ENCODE measurements around the gene SLC43A3. TPM values are rescaled to one million over a fixed set of nuclear protein-coding genes. Genes with fewer than 3 reads are reported as not detected.

The SLC43A3 gene
- total and polyA plus RNA-seq, 3 donors from 2014 or later = 13.8 to 20.8 (median 13.9) TPM

DNA sequence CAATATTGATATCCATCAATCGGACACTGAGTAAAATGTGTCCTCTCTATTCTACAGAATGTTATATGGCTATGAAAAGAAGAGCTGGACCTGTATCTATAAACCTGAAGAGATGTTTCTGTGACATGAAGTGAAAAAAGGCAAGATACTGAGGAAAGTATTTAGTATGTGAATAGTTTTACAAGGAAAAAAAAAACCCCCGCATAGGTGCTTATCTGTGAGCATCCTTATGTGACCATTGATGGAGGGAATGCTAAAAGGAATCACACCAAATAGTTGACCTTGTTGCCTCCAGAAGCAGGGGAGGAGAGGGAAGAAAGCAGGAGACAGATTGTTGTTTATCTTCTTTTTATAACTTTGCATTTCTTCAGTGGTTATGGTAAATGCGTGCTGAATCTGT, 35.8 kb downstream of the SLC43A3 start:
- Histone ChIP-seq H3K9me3 (no peaks in the 10 kb centered on the region), H3K36me3 (ENCODE audit: low read depth, missing control alignments) (no peaks in the 10 kb centered on the region), H3K4me1 (no peaks in the 10 kb centered on the region), H3K4me3 (no peak overlapping the region), H3K27me3 (no peaks in the 10 kb centered on the region), H3K27ac (no peak overlapping the region)
- no peak for DNase-seq
- intact Hi-C loops (cut with DNase I; ENCODE audit: low total_unique reads) = no loop called here
- WGBS, 2 donors = 86% methylated on average over 3 of the region's 3 CpGs
- TF ChIP-seq POLR2A (IDR thresholded peaks at IDR 0.05) (no peak), CTCF (IDR thresholded peaks at IDR 0.05) (no peak)

GRCh38 chr11:57390535-57390934, 36.4 kb downstream of the SLC43A3 start, which contains the start of gene PRG2:
TSS of gene PRG2 (minus strand) at chr11:57390650. CDS start at chr11:57389944, 706 bp downstream.
- TF ChIP-seq POLR2A (IDR thresholded peaks at IDR 0.05) (no peak), CTCF (IDR thresholded peaks at IDR 0.05) (no peak)
- Histone ChIP-seq H3K36me3 (ENCODE audit: low read depth, missing control alignments) (no peaks in the 10 kb centered on the region), H3K9me3 (no peaks in the 10 kb centered on the region), H3K27ac (no peak within 1 kb of the TSS), H3K27me3 (no peaks in the 10 kb centered on the region), H3K4me3 (no peak within 1 kb of the TSS), H3K4me1 (no peaks in the 10 kb centered on the region)
- 85 to 87% methylated on average over 2 of the region's 2 CpGs for WGBS, 2 donors
- DNase-seq = no peak
- intact Hi-C loops (cut with DNase I; ENCODE audit: low total_unique reads) = no loop called here

DNA sequence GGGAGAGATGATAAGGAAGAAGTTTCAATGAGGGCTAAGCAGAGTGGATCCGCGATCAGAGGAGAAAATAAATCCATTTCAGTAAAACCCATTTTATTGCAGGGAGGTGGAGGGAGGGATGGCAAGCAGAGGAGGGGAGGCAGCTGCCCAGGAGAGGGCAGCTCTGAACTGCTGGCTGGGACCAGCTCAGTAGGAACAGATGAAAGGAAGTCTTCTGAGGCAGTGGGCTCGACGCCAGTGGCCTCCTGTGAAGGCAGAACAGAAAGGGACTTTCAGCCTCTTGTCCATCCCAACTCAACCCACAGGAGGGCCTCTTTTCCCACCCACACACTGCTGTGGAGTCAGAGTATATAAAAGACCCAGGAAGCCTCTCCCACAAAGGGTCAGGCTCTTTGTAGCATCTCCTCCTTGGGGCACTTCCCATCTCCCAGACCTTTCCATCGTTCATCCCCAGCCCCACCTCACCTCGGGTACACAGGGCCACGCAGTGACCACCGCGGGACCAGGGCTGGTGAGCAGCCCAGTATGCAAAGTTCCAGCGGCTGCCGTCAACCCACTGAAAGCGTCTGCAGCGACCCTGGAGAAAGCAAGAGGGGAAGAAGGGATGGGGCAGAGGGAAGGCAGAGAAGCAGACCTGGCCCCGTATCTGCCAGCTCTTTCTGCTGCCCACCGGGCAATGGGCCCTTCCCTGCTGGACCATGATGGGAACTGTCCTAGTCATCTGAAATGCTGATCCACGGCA, 39.5 kb downstream of the SLC43A3 start:
- no peaks in the 10 kb centered on the region for H3K27me3 ChIP-seq
- no peak for DNase-seq
- TF ChIP-seq POLR2A (IDR thresholded peaks at IDR 0.05) (no peak), CTCF (IDR thresholded peaks at IDR 0.05) (no peak)
- H3K4me3 ChIP-seq = no peak overlapping the region
- no peaks in the 10 kb centered on the region for H3K36me3 ChIP-seq (ENCODE audit: low read depth, missing control alignments)
- 79 to 86% methylated on average over 16 of the region's 16 CpGs for WGBS, 2 donors
- H3K27ac ChIP-seq = no peak overlapping the region
- no peaks in the 10 kb centered on the region for H3K9me3 ChIP-seq
- intact Hi-C loops (cut with DNase I; ENCODE audit: low total_unique reads) = no loop called here
- no peaks in the 10 kb centered on the region for H3K4me1 ChIP-seq

DNA sequence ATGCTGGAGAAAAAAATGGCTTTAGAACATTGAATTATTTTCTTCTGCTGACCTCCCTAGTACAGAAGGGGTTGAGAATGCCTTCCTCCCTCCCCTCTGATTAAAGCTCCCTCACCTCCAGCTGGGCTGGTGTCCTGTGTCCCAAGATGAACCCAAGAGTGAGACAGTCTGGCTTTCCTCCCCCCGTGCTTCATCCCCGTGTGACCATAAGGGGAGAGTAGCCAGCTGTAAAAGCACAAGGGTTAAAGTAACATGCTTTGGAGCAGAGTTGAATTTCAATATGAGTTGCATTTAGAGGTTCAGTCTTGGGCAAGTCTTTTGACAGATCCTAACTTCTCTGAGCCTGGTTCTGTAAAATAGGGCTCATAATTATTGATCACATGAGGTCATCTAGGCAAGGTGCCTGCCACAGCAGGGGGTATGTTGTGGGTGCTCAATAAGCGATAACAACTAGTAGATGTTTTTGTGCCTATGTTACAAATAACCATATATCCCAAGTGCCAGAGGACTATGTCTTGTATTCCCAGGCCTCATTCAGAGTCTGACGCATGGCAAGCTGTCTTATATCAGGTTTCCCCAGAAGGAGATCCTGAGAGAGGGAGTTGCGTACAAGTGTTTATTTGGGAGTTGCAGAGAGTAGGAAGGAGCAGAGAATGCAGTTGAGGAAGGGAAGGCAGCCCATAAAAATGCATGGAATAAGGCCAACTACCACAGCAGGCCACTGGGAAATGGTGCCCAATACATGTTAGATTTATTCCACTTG, 40.6 kb downstream of the SLC43A3 start:
- WGBS, 2 donors = 70 to 71% methylated on average over 5 of the region's 5 CpGs
- Histone ChIP-seq H3K4me3 (no peak overlapping the region), H3K9me3 (no peaks in the 10 kb centered on the region), H3K36me3 (ENCODE audit: low read depth, missing control alignments) (no peaks in the 10 kb centered on the region), H3K27me3 (no peaks in the 10 kb centered on the region), H3K4me1 (no peaks in the 10 kb centered on the region), H3K27ac (no peak overlapping the region)
- DNase-seq = no peak
- intact Hi-C loops (cut with DNase I; ENCODE audit: low total_unique reads) = no loop called here
- no peak for TF ChIP-seq POLR2A (IDR thresholded peaks at IDR 0.05)
- no peak for TF ChIP-seq CTCF (IDR thresholded peaks at IDR 0.05)

Measured in testis (tissue), 3 donors.